Uterus (tissue), 2 donors: ENCODE results near the gene WDR43.

Experiments used
- POLR2A ChIP-seq, 2 donors: fragments of 450-650 bp; IDR thresholded peaks; one replicate each; pipeline ENCODE4 v1.6.1; 2016; ENCODE audit warnings: antibody characterized with exemption in 2 of 2, mild to moderate bottlenecking in 1 of 2, moderate library complexity in 1 of 2
- TF ChIP-seq, protein P1 (sequence below), 4 experiments: fragments of 200-600 bp in 2 of 4; fragments of 450-650 bp in 2 of 4; sonication (generic) in 2 of 4; IDR thresholded peaks; one replicate each; pipeline ENCODE4 v1.5.1; 2016 to 2019; ENCODE audit warnings: antibody characterized with exemption in 4 of 4, mild to moderate bottlenecking in 2 of 4, moderate library complexity in 1 of 4

DNA sequence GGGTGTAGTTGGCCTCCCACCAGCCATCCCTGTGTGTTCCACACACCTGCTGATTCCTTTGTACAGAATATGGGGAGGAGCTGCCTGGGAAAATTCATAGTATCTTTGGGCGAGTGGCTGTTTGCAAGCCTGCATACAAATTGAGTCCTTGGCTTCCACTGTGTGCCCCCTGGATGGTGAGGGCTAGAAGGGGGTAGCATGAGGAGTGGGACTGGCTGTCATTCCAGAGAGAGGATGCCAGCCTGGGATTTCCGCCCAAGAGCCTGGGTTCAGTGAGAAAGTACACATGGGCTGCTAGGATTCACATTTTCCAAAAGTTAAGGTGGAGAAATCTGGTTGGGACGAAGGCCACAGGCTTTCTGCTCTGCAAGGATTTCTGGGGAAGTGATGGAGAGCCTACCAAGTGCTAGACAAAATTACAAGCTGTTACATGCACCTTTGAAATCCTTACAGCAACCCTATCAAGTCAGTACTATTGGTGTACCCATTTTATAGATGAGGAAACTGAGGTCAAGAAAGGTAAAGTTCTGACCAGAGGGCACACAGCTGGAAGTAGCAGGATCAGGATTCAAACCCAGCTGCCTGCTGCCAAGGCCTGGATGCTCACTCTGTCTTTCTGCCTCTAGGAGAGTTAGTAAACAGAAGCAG, 86.0 kb downstream of the WDR43 start:
- TF ChIP-seq, protein P1, sequence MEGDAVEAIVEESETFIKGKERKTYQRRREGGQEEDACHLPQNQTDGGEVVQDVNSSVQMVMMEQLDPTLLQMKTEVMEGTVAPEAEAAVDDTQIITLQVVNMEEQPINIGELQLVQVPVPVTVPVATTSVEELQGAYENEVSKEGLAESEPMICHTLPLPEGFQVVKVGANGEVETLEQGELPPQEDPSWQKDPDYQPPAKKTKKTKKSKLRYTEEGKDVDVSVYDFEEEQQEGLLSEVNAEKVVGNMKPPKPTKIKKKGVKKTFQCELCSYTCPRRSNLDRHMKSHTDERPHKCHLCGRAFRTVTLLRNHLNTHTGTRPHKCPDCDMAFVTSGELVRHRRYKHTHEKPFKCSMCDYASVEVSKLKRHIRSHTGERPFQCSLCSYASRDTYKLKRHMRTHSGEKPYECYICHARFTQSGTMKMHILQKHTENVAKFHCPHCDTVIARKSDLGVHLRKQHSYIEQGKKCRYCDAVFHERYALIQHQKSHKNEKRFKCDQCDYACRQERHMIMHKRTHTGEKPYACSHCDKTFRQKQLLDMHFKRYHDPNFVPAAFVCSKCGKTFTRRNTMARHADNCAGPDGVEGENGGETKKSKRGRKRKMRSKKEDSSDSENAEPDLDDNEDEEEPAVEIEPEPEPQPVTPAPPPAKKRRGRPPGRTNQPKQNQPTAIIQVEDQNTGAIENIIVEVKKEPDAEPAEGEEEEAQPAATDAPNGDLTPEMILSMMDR (IDR thresholded peaks at IDR 0.05) = no peak
- no peak for TF ChIP-seq POLR2A (IDR thresholded peaks at IDR 0.05)
